Spleen (tissue), 11 donors: Measurements from ENCODE around the gene ATL1. TPM values are rescaled to one million over a fixed set of nuclear protein-coding genes. Genes with fewer than 3 reads are reported as not detected.
"Not testable (repeated sequence)": the region's sequence is repeated elsewhere in the genome, so short reads cannot be mapped to it uniquely, and the experiment has no call there.

ENCODE experiments used
- DNase-seq: peaks from one replicate; pipeline ENCODE4 v3.0.0-alpha.2; 2020
- H3K27ac ChIP-seq, 8 donors: fragments of 200-600 bp; sonication (generic) in 7 of 8; 1 replicate in 4 of 8; 2 replicates in 4 of 8; pipeline versions ENCODE4 v1.5.0 to v1.8.0; 2016 to 2021; ENCODE audit warnings: inconsistent platforms in 4 of 8, mild to moderate bottlenecking in 4 of 8, moderate library complexity in 1 of 8
- H3K27me3 ChIP-seq, 7 donors: fragments of 200-600 bp; sonication (generic) in 6 of 7; replicated peaks in 1 of 7; 1 replicate in 4 of 7; 2 replicates in 3 of 7; pipeline versions ENCODE4 v1.5.0 to v1.8.0; 2016 to 2021; ENCODE audit warnings: inconsistent platforms in 3 of 7, mild to moderate bottlenecking in 1 of 7
- H3K36me3 ChIP-seq, 6 donors: fragments of 200-600 bp; sonication (generic) in 5 of 6; 1 replicate in 4 of 6; 2 replicates in 2 of 6; pipeline versions ENCODE4 v1.5.0 to v1.8.0; 2016 to 2021; ENCODE audit warnings: inconsistent platforms in 2 of 6
- H3K4me1 ChIP-seq, 6 donors: fragments of 200-600 bp; sonication (generic) in 5 of 6; 1 replicate in 3 of 6; 2 replicates in 3 of 6; pipeline versions ENCODE4 v1.5.0 to v1.8.0; 2016 to 2021; ENCODE audit warnings: inconsistent platforms in 3 of 6
- H3K4me3 ChIP-seq, 8 donors: fragments of 200-600 bp; sonication (generic) in 7 of 8; 1 replicate in 4 of 8; 2 replicates in 4 of 8; pipeline versions ENCODE4 v1.5.0 to v1.8.0; 2016 to 2021; ENCODE audit warnings: inconsistent platforms in 4 of 8, mild to moderate bottlenecking in 4 of 8, moderate library complexity in 2 of 8
- H3K9me3 ChIP-seq, 8 donors: fragments of 200-600 bp; sonication (generic) in 7 of 8; 1 replicate in 4 of 8; 2 replicates in 4 of 8; pipeline versions ENCODE4 v1.5.0 to v1.8.0; 2016 to 2021; ENCODE audit warnings: inconsistent platforms in 4 of 8
- CTCF ChIP-seq, 11 experiments: fragments of 200-600 bp in 7 of 11; fragments of 450-650 bp in 4 of 11; sonication (generic) in 4 of 11; IDR thresholded peaks in 8 of 11; conservative IDR thresholded peaks in 3 of 11; 1 replicate in 7 of 11; 2 replicates in 4 of 11; pipeline versions ENCODE4 v1.4.0 to v1.8.0; 2016 to 2021; ENCODE audit warnings: antibody characterized with exemption in 11 of 11, inconsistent platforms in 4 of 11, mild to moderate bottlenecking in 1 of 11
- POLR2A ChIP-seq, 3 donors: fragments of 450-650 bp; IDR thresholded peaks; one replicate each; pipeline ENCODE4 v1.5.1; 2017; ENCODE audit warnings: antibody characterized with exemption in 3 of 3, mild to moderate bottlenecking in 1 of 3
- POLR2AphosphoS5 ChIP-seq, 3 donors: sonication (generic); formaldehyde crosslinking; IDR thresholded peaks; one replicate each; pipeline ENCODE4 v1.5.1; 2017; ENCODE audit warnings: antibody characterized with exemption in 3 of 3
- WGBS, 5 donors: extraction: QIAGEN DNeasy Blood & Tissue Kit in 3 of 5; methylation state at CpG; one replicate each; pipeline versions ENCODE4 v1.1.5 to v1.1.7; 2013 to 2018; 5-methylcytosine and 5-hydroxymethylcytosine counted together
- intact Hi-C: fragments of 100-400 bp; cut with DNase I; formaldehyde crosslinking; loops from one replicate; pipeline ENCODE4 v1.15.0; 2023; ENCODE audit warnings: low total_unique reads
- polyA plus RNA-seq, 3 donors: library from polyadenylated mRNA; stranded (reverse); fragments of 200-250 nt; gene quantifications; one replicate each; pipeline ENCODE4 v1.2.1, GENCODE V29; 2013
- total RNA-seq, 7 donors: library from RNA; depleted of rRNA in 3 of 7; stranded (reverse); fragments of >200 nt in 3 of 7; fragmentation: NEBNext Ultra II Directional in 4 of 7; extraction: Animal tissue kit (Norgen Biotek cat#: 25700) in 4 of 7; gene quantifications; one replicate each; pipeline versions ENCODE4 v1.1.0 to v1.2.1, GENCODE V29; 2016 to 2021
- donor health status: healthy with polysubstance abuse.
- donor health status: DM: no; HTN: no; CAD: no; lungs with moderate emphysema.
- donor health status: DM: no; HTN: no; CAD: no.
- donor health status: Bipolar disorder and iron deficiency.
- donor health status: healthy.
- donor health status: DM: no; HTN: no; CAD: no.
- donor health status: DM: yes; HTN: yes; CAD: no.

Gene ATL1
- total and polyA plus RNA-seq, 10 donors, result 0.91 to 3.2 (median 1.5) TPM

GRCh38 chr14:50624447-50624846, 64.5 kb downstream of the ATL1 start:
- no peak for DNase-seq
- no peak overlapping the region for H3K4me3 ChIP-seq
- intact Hi-C loops, result no loop called here
- WGBS, 5 donors, result 78 to 91% (median 88%) methylated on average over 1 of the region's 1 CpG
- no peak for TF ChIP-seq CTCF (IDR thresholded peaks at IDR 0.05 in 8 of 11, conservative IDR thresholded peaks at IDR 0.05 in 3 of 11)
- no peak for TF ChIP-seq POLR2AphosphoS5 (IDR thresholded peaks at IDR 0.05)
- TF ChIP-seq POLR2A (IDR thresholded peaks at IDR 0.05), result no peak
- H3K9me3 ChIP-seq, result no peaks in the 10 kb centered on the region
- H3K4me1 ChIP-seq, result no peaks in the 10 kb centered on the region
- peaks cover 0 to 19% (median 0%) of the 10 kb centered on the region in 6 donors for H3K36me3 ChIP-seq
- H3K27ac ChIP-seq, result no peak overlapping the region
- H3K27me3 ChIP-seq, result no peaks in the 10 kb centered on the region

GRCh38 chr14:50624947-50625346, 65.0 kb downstream of the ATL1 start:
- H3K4me1 ChIP-seq, H3K27ac ChIP-seq, DNase-seq, intact Hi-C loops, H3K27me3 ChIP-seq, H3K9me3 ChIP-seq, H3K4me3 ChIP-seq: not testable (repeated sequence)
- 94 to 99% (median 96%) methylated on average over 4 of the region's 4 CpGs for WGBS, 5 donors
- peaks cover 0 to 22% (median 0%) of the 10 kb centered on the region in 6 donors for H3K36me3 ChIP-seq

- no peak for TF ChIP-seq POLR2A (IDR thresholded peaks at IDR 0.05)
- TF ChIP-seq POLR2AphosphoS5 (IDR thresholded peaks at IDR 0.05), result no peak
- H3K36me3 ChIP-seq, result peaks cover 0 to 69% (median 0%) of the 10 kb centered on the region in 6 donors
- H3K27ac ChIP-seq, result no peak overlapping the region
- no peaks in the 10 kb centered on the region for H3K4me1 ChIP-seq
- intact Hi-C loops, result no loop called here
- no peak overlapping the region for H3K4me3 ChIP-seq
- H3K27me3 ChIP-seq, result no peaks in the 10 kb centered on the region
- 81 to 92% (median 89%) methylated on average over 4 of the region's 4 CpGs for WGBS, 5 donors
- DNase-seq, result no peak
- no peaks in the 10 kb centered on the region for H3K9me3 ChIP-seq
These were observed 71.5 kb downstream of the ATL1 start for GRCh38 chr14:50631408-50631821.

- Histone ChIP-seq H3K4me3 (no peak overlapping the region), H3K9me3 (no peaks in the 10 kb centered on the region), H3K36me3 (peaks cover 0 to 76% (median 2%) of the 10 kb centered on the region in 6 donors), H3K27ac (no peak overlapping the region), H3K27me3 (no peaks in the 10 kb centered on the region), H3K4me1 (no peaks in the 10 kb centered on the region)
- 79 to 90% (median 85%) methylated on average over 4 of the region's 4 CpGs for WGBS, 5 donors
- TF ChIP-seq CTCF (IDR thresholded peaks at IDR 0.05 in 8 of 11, conservative IDR thresholded peaks at IDR 0.05 in 3 of 11) (no peak), POLR2AphosphoS5 (IDR thresholded peaks at IDR 0.05) (no peak), POLR2A (IDR thresholded peaks at IDR 0.05) (no peak)
- DNase-seq, result no peak
- intact Hi-C loops, result no loop called here
These were observed 74.0 kb downstream of the ATL1 start for GRCh38 chr14:50633954-50634353.

- DNase-seq, result no peak
- Histone ChIP-seq H3K27me3 (no peaks in the 10 kb centered on the region), H3K4me3 (no peak overlapping the region), H3K36me3 (peaks cover 0 to 80% (median 11%) of the 10 kb centered on the region in 6 donors), H3K27ac (no peak overlapping the region), H3K9me3 (no peaks in the 10 kb centered on the region), H3K4me1 (no peaks in the 10 kb centered on the region)
- no peak for TF ChIP-seq CTCF (IDR thresholded peaks at IDR 0.05 in 8 of 11, conservative IDR thresholded peaks at IDR 0.05 in 3 of 11)
- no peak for TF ChIP-seq POLR2A (IDR thresholded peaks at IDR 0.05)
- TF ChIP-seq POLR2AphosphoS5 (IDR thresholded peaks at IDR 0.05), result no peak
- WGBS, 5 donors, result 90 to 97% (median 95%) methylated on average over 2 of the region's 2 CpGs
- intact Hi-C loops, result no loop called here
These were observed 75.2 kb downstream of the ATL1 start for GRCh38 chr14:50635141-50635540.
